ENCODE data around the gene KCNT2.

DNA sequence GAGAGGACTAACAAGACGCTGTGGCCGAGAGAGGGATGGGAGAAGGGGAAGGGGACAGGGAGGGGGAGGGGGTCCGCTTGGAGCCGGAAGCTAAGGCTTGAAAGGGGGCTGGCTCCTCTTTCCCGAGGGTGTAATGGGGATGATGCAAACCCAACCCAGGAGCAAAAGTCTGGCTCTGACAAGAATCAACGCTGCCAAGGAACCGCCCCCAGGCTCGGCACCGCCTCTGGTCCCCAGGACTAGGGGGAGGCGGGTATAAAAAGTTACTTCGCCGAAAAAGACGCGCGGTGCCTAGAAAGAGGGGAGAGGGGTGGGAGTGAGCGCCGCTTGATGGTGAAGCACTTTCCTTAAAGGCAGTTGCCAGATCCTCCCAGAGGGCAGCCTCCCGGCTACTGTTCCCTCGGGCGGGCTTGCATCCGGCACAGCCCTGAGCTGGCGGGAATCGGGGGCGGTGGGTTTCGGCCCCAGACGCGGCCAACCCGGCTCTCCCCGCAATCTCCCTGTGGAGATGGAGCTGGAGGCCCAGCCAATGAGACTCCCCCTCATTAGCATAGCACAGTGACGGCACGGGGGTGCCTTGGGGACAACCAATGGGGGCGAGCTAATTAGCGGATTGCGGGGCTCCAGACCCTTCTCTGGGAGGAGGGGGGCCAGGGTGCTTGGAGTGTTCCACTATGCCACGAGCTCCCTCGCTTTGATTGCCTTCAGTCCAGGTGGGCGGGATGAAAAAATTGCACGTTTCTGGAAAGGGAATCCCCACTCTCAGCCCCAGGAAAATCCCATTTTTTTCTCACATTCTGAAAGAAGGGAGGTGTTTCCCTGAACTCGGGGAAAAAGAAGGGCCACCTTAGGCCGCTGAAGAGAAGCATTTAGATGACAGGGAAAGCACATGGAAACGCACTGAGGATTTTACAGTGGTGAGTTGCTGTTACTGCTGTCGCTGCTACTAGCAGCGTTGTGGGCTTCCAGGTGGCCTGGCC, at the start of gene KCNT2:
- TF ChIP-seq, protein P1, sequence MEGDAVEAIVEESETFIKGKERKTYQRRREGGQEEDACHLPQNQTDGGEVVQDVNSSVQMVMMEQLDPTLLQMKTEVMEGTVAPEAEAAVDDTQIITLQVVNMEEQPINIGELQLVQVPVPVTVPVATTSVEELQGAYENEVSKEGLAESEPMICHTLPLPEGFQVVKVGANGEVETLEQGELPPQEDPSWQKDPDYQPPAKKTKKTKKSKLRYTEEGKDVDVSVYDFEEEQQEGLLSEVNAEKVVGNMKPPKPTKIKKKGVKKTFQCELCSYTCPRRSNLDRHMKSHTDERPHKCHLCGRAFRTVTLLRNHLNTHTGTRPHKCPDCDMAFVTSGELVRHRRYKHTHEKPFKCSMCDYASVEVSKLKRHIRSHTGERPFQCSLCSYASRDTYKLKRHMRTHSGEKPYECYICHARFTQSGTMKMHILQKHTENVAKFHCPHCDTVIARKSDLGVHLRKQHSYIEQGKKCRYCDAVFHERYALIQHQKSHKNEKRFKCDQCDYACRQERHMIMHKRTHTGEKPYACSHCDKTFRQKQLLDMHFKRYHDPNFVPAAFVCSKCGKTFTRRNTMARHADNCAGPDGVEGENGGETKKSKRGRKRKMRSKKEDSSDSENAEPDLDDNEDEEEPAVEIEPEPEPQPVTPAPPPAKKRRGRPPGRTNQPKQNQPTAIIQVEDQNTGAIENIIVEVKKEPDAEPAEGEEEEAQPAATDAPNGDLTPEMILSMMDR (conservative IDR thresholded peaks at IDR 0.05; ENCODE audit: low read length) = no peak
- TF ChIP-seq EZH2phosphoT487 (IDR thresholded peaks at IDR 0.05; ENCODE audit: borderline replicate concordance, low read depth, low read length) = no peak
